MM.1S (cell line): Measurements from ENCODE around the gene RAP1GDS1.

Experiments
- EZH2 ChIP-seq: fragments of 300-600 bp; sonication (generic); optimal IDR thresholded peaks from 2 replicates; pipeline ENCODE3; 2017; ENCODE audit warnings: low read depth, mild to moderate bottlenecking, antibody characterized with exemption, low read length, mixed read lengths
- EZH2phosphoT487 ChIP-seq: fragments of 300-600 bp; sonication (generic); IDR thresholded peaks from 2 replicates; pipeline ENCODE4 v1.6.1; 2018; ENCODE audit warnings: antibody characterized with exemption, low read length
- TF ChIP-seq, protein P1 (sequence below): fragments of 300-600 bp; sonication (generic); IDR thresholded peaks from 2 replicates; pipeline ENCODE4 v1.5.1; 2016; ENCODE audit warnings: antibody characterized with exemption, low read length, mixed read lengths

DNA sequence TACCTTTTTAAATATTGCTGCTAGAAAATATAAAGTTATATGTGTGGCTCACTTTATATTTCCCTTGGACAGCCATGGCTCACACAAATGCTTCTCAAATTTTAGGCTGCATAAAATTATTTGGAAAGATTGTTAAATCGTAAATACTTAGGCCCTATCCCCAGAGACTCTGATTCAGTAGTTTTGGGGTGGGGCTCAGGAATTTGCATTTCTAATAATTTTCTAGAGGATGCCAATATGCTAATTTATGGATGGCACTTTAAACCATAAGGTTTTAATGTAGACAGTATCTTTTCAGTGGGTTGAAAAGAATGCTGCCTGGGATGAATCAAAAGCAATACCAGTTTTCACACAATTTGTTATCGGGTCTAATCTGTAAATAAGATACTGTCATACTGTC is 49.7 kb downstream of the RAP1GDS1 start:
- TF ChIP-seq, protein P1, sequence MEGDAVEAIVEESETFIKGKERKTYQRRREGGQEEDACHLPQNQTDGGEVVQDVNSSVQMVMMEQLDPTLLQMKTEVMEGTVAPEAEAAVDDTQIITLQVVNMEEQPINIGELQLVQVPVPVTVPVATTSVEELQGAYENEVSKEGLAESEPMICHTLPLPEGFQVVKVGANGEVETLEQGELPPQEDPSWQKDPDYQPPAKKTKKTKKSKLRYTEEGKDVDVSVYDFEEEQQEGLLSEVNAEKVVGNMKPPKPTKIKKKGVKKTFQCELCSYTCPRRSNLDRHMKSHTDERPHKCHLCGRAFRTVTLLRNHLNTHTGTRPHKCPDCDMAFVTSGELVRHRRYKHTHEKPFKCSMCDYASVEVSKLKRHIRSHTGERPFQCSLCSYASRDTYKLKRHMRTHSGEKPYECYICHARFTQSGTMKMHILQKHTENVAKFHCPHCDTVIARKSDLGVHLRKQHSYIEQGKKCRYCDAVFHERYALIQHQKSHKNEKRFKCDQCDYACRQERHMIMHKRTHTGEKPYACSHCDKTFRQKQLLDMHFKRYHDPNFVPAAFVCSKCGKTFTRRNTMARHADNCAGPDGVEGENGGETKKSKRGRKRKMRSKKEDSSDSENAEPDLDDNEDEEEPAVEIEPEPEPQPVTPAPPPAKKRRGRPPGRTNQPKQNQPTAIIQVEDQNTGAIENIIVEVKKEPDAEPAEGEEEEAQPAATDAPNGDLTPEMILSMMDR = no peak
- TF ChIP-seq EZH2 (no peak), EZH2phosphoT487 (no peak)
